ENCODE data around the gene GPATCH4. TPM values are rescaled to one million over a fixed set of nuclear protein-coding genes. Genes with fewer than 3 reads are reported as not detected.

The GPATCH4 gene
- total RNA-seq, 1 experiment from 2014 or later, result 37.3 TPM

DNA sequence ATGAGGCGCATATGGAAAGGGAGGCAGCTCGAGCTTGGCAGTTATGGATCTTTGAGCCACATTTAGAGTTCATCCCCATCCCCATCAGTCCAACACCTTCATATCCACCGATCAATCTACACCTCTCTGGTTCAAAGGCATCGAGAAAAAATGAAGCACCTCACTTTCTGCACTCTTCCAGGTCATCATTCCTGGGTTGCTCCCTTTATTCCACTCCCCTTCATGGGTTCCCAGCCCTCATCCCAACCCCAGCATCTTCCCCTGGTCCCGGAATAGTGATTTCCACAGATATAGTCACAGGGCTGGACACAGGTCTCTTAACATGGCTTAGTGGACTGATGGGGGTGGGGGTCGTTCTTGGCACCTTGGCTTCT lies 18.3 kb upstream of the GPATCH4 start:
- H3K4me1 ChIP-seq (ENCODE audit: insufficient read depth, low read length), result peaks cover 7% of the 10 kb centered on the region
- TF ChIP-seq, protein P1, sequence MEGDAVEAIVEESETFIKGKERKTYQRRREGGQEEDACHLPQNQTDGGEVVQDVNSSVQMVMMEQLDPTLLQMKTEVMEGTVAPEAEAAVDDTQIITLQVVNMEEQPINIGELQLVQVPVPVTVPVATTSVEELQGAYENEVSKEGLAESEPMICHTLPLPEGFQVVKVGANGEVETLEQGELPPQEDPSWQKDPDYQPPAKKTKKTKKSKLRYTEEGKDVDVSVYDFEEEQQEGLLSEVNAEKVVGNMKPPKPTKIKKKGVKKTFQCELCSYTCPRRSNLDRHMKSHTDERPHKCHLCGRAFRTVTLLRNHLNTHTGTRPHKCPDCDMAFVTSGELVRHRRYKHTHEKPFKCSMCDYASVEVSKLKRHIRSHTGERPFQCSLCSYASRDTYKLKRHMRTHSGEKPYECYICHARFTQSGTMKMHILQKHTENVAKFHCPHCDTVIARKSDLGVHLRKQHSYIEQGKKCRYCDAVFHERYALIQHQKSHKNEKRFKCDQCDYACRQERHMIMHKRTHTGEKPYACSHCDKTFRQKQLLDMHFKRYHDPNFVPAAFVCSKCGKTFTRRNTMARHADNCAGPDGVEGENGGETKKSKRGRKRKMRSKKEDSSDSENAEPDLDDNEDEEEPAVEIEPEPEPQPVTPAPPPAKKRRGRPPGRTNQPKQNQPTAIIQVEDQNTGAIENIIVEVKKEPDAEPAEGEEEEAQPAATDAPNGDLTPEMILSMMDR (conservative IDR thresholded peaks at IDR 0.05; ENCODE audit: low read depth, low read length), result 0 out of 2 replicates have a peak, but pooled peaks have one; percentile 3
- no peak for TF ChIP-seq EZH2phosphoT487 (IDR thresholded peaks at IDR 0.05; ENCODE audit: borderline replicate concordance, low read length)
- H3K27me3 ChIP-seq (ENCODE audit: low read length), result peaks cover 31% of the 10 kb centered on the region
- DNase-seq, result no peak
- H3K27ac ChIP-seq (ENCODE audit: low read length), result no peak overlapping the region
- BruUV-seq (replicated peaks), result no TSS peak
- no peak for ATAC-seq
- H3K9me3 ChIP-seq (ENCODE audit: low read length), result no peaks in the 10 kb centered on the region
- CTCF ChIA-PET, result no interaction called here
- no peaks in the 10 kb centered on the region for H3F3A ChIP-seq (ENCODE audit: low read length, unreplicated experiment)
- H3K9me2 ChIP-seq (replicated peaks; ENCODE audit: low read length), result no peaks in the 10 kb centered on the region
- no peak overlapping the region for H2AFZ ChIP-seq (ENCODE audit: low read length)
- H3K9ac ChIP-seq (ENCODE audit: low read length), result no peak overlapping the region
- H3K36me3 ChIP-seq (ENCODE audit: low read depth, low read length), result no peaks in the 10 kb centered on the region
- H3K79me2 ChIP-seq (ENCODE audit: low read length), result no peaks in the 10 kb centered on the region
- H3K4me3 ChIP-seq (ENCODE audit: low read length), result no peak overlapping the region
- no peaks in the 10 kb centered on the region for H4K20me1 ChIP-seq (ENCODE audit: low read length)
- H3K4me2 ChIP-seq (ENCODE audit: low read length), result no peak overlapping the region
- POLR2A ChIA-PET (ENCODE audit: unreplicated experiment), result no interaction called here
- intact Hi-C loops (cut with micrococcal nuclease), result no loop called here

DNA sequence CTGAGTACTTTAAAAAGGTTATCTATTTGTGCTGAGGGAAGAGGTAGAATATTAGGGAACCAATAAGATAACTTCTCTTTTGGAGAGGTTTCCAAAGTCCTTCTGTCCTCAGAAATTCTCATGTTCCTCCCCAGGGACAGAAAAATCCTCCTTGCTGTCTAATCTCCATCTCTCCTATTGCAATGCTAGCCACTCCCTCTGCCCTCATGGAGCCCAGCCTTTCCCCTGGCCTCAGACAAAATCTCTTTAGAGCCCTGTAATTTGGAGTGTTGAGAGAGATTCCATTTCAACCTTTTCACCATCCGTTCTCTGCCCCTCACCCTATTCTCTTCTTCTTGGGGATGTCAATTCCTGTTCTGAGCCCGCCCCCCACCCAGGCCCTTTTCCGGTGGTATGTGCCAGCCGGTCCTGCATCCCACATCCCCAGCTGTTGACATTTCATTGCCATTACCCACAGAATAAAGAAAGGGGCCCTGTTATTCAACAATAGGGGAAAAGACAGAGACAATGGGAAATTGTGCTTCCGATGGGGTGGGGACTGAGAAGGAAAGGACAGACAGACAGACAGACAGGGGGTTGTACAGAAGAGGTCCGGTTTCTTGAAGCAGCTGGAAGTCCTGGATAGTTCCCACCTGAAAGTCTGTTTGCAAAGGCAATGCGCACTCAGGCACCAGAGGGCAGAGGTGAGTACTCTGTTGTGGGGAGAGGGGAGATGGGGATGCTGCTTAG lies 17.7 kb upstream of the GPATCH4 start, which contains the start of gene HAPLN2:
Gene HAPLN2, plus strand, starts transcription at position 563 of the 729 bp plus-strand sequence. CDS start 4,076 bp downstream, outside the sequence.
- Histone ChIP-seq H3K4me2 (ENCODE audit: low read length) (no peak within 1 kb of the TSS), H3K9ac (ENCODE audit: low read length) (no peak within 1 kb of the TSS), H3K9me3 (ENCODE audit: low read length) (no peaks in the 10 kb centered on the region), H3K9me2 (replicated peaks; ENCODE audit: low read length) (no peaks in the 10 kb centered on the region), H3K4me3 (ENCODE audit: low read length) (no peak within 1 kb of the TSS), H4K20me1 (ENCODE audit: low read length) (no peaks in the 10 kb centered on the region), H3K27me3 (ENCODE audit: low read length) (peaks cover 25% of the 10 kb centered on the region), H3K27ac (ENCODE audit: low read length) (no peak within 1 kb of the TSS), H3K79me2 (ENCODE audit: low read length) (no peaks in the 10 kb centered on the region), H3K36me3 (ENCODE audit: low read depth, low read length) (no peaks in the 10 kb centered on the region), H3K4me1 (ENCODE audit: insufficient read depth, low read length) (peaks cover 7% of the 10 kb centered on the region), H2AFZ (ENCODE audit: low read length) (no peak within 1 kb of the TSS), H3F3A (ENCODE audit: low read length, unreplicated experiment) (no peaks in the 10 kb centered on the region)
- no TSS peak for BruUV-seq (replicated peaks)
- intact Hi-C loops (cut with micrococcal nuclease), result no loop called here
- ATAC-seq, result peak; percentile 66
- TF ChIP-seq, protein P1 (conservative IDR thresholded peaks at IDR 0.05; ENCODE audit: low read depth, low read length), result peak; percentile 72
- no peak for TF ChIP-seq EZH2phosphoT487 (IDR thresholded peaks at IDR 0.05; ENCODE audit: borderline replicate concordance, low read length)
- no peak for TF ChIP-seq EZH2 (IDR thresholded peaks at IDR 0.05; ENCODE audit: low read length, unreplicated experiment)
- POLR2A ChIA-PET (ENCODE audit: unreplicated experiment), result no interaction called here
- CTCF ChIA-PET, result interaction anchor here (0.5 kb wide), 1 partner anchor 118 kb away, joined by 3 read pairs; no protein-coding TSS in a partner anchor
- peak; percentile 60 for DNase-seq

- Histone ChIP-seq H3K4me3 (ENCODE audit: low read length) (no peak overlapping the region), H3K79me2 (ENCODE audit: low read length) (no peaks in the 10 kb centered on the region), H2AFZ (ENCODE audit: low read length) (0 out of 2 replicates have a peak overlapping the region, but pooled peaks have one; percentile 13), H3K4me2 (ENCODE audit: low read length) (peak overlapping the region; percentile 47), H3K4me1 (ENCODE audit: insufficient read depth, low read length) (peaks cover 7% of the 10 kb centered on the region), H3K36me3 (ENCODE audit: low read depth, low read length) (no peaks in the 10 kb centered on the region), H3K9ac (ENCODE audit: low read length) (no peak overlapping the region), H3K27me3 (ENCODE audit: low read length) (peaks cover 17% of the 10 kb centered on the region), H3K9me2 (replicated peaks; ENCODE audit: low read length) (no peaks in the 10 kb centered on the region), H3F3A (ENCODE audit: low read length, unreplicated experiment) (no peaks in the 10 kb centered on the region), H4K20me1 (ENCODE audit: low read length) (no peaks in the 10 kb centered on the region), H3K9me3 (ENCODE audit: low read length) (no peaks in the 10 kb centered on the region), H3K27ac (ENCODE audit: low read length) (no peak overlapping the region)
- no TSS peak for BruUV-seq (replicated peaks)
- DNase-seq (peak; percentile 52), ATAC-seq (peak; percentile 42; the same call in 1 of the 2 replicates)
- ChIA-PET CTCF (interaction anchor here (0.6 kb wide), 2 partner anchors 8 to 38 kb away, joined by 3 to 8 read pairs; no protein-coding TSS in a partner anchor), POLR2A (ENCODE audit: unreplicated experiment) (no interaction called here)
- TF ChIP-seq, protein P1 (conservative IDR thresholded peaks at IDR 0.05; ENCODE audit: low read depth, low read length), result no peak
- TF ChIP-seq EZH2phosphoT487 (IDR thresholded peaks at IDR 0.05; ENCODE audit: borderline replicate concordance, low read length) (no peak), EZH2 (IDR thresholded peaks at IDR 0.05; ENCODE audit: low read length, unreplicated experiment) (no peak)
- intact Hi-C loops (cut with micrococcal nuclease), result no loop called here
Observed at GRCh38 chr1:156616463-156616862, 15.2 kb upstream of the GPATCH4 start.

Measured in PC-3 (cell line).